ENCODE data around the gene SLIT3. TPM values are rescaled to one million over a fixed set of nuclear protein-coding genes. Genes with fewer than 3 reads are reported as not detected.

SLIT3 gene
- total and polyA plus RNA-seq, 10 of the 15 experiments (the other 5 are each of a cell fraction or from before 2014, with no cell fraction given), result 0.05 TPM; not detected in 9

- BruUV-seq (replicated peaks), result no TSS peak
- ChIA-PET SMC1A (ENCODE audit: uncharacterized antibody, unreplicated experiment) (no interaction called here), RAD21 (ENCODE audit: unreplicated experiment) (no interaction called here), CTCF (interaction anchor here (0.8 kb wide), 1 partner anchor 11 kb away, joined by 4 read pairs; no protein-coding TSS in a partner anchor), POLR2A (no interaction called here)
- in situ Hi-C loops (cut with MboI) (no loop called here), intact Hi-C loops (cut with micrococcal nuclease; ENCODE audit: unreplicated experiment) (no loop called here)
- Histone ChIP-seq H3K27ac (ENCODE audit: control insufficient read depth, insufficient read depth) (no peak overlapping the region), H3K9ac (ENCODE audit: control insufficient read depth, insufficient read depth, low read length) (no peak overlapping the region), H3K36me3 (ENCODE audit: control insufficient read depth in 2 of 2, insufficient read depth in 2 of 2, low read length in 1 of 2) (no peaks in the 10 kb centered on the region), H2AFZ (ENCODE audit: control insufficient read depth, low read depth, low read length) (no peak overlapping the region), H3K4me2 (ENCODE audit: control insufficient read depth, insufficient read depth) (no peak overlapping the region), H3K79me2 (ENCODE audit: control insufficient read depth, insufficient read depth, low read length) (no peaks in the 10 kb centered on the region), H3K9me3 (replicated peaks; ENCODE audit: control insufficient read depth, insufficient read depth, low read length) (no peaks in the 10 kb centered on the region), H3K4me3 (no peak overlapping the region), H4K20me1 (ENCODE audit: control insufficient read depth, insufficient read depth) (no peaks in the 10 kb centered on the region), H3K4me1 (ENCODE audit: control insufficient read depth, insufficient read depth, low read length) (no peaks in the 10 kb centered on the region), H3K27me3 (replicated peaks in 1 of 2; ENCODE audit: control insufficient read depth in 2 of 2, insufficient read depth in 2 of 2, low read length in 1 of 2) (peaks cover 0 to 3% of the 10 kb centered on the region in 2 experiments; a peak in 3 of 4 replicates)
- DNase-seq (ENCODE audit: low read depth, low spot score) (no peak), FAIRE-seq (no peak), ATAC-seq (no peak)
- WGBS (ENCODE audit: insufficient coverage, insufficient replicate concordance, low lambda C conversion rate, missing lambda C conversion rate), result 3% methylated on average over 5 of the region's 5 CpGs
- no peak for TF ChIP-seq NR2F1 (conservative IDR thresholded peaks at IDR 0.05)
- TF ChIP-seq ZBTB4 (CRISPR knock-in tag; IDR thresholded peaks at IDR 0.05), result no peak
- no peak for TF ChIP-seq RAD21 (IDR thresholded peaks at IDR 0.05; ENCODE audit: insufficient read depth, low read depth, low read length)
- no peak for TF ChIP-seq NFYA (IDR thresholded peaks at IDR 0.05; ENCODE audit: borderline replicate concordance, low read depth, low read length)
- no peak for TF ChIP-seq PML (IDR thresholded peaks at IDR 0.05; ENCODE audit: low read length)
- TF ChIP-seq IKZF2 (IDR thresholded peaks at IDR 0.05), result no peak
- no peak for TF ChIP-seq STAT3 (IDR thresholded peaks at IDR 0.05; ENCODE audit: low read depth, low read length)
- no peak for TF ChIP-seq RELB (IDR thresholded peaks at IDR 0.05; ENCODE audit: low read depth)
- TF ChIP-seq JUND (IDR thresholded peaks at IDR 0.05; ENCODE audit: low read depth, low read length), result no peak
- TF ChIP-seq PRDM15 (CRISPR knock-in tag; IDR thresholded peaks at IDR 0.05), result no peak
- TF ChIP-seq ZSCAN29 (IDR thresholded peaks at IDR 0.05), result no peak
- no peak for TF ChIP-seq ZBED1 (IDR thresholded peaks at IDR 0.05; ENCODE audit: borderline replicate concordance)
- no peak for TF ChIP-seq E2F4 (IDR thresholded peaks at IDR 0.05; ENCODE audit: low read depth, low read length)
Measured at GRCh38 chr5:168695301-168695835, 605.6 kb downstream of the SLIT3 start.
